Bronchial epithelial cell (primary cell): ENCODE results near the gene IFNA16. TPM values are rescaled to one million over a fixed set of nuclear protein-coding genes. Genes with fewer than 3 reads are reported as not detected.
"Not testable (repeated sequence)": the region's sequence is repeated elsewhere in the genome, so short reads cannot be mapped to it uniquely, and the experiment has no call there.

Source experiments
- DNase-seq: peaks from one replicate; pipeline ENCODE4 v3.0.0-alpha.2; 2010; ENCODE audit warnings: low read depth
- FAIRE-seq: peaks from 2 replicates; lab custom pipeline; 2011; peaks lifted over from hg19 to GRCh38; lab: Jason Lieb, UNC
- H3K27me3 ChIP-seq: 2 replicates; pipeline ENCODE4 v1.5.1; 2011; ENCODE audit warnings: low read length; ENCODE audit not compliant: control insufficient read depth, insufficient read depth
- H3K36me3 ChIP-seq: 2 replicates; pipeline ENCODE4 v1.5.1; 2011; ENCODE audit warnings: low read length; ENCODE audit not compliant: control insufficient read depth, insufficient read depth
- H3K4me3 ChIP-seq: 2 replicates; pipeline ENCODE4 v1.5.1; 2011; ENCODE audit warnings: mild to moderate bottlenecking, low read depth, low read length, control low read depth
- total RNA-seq: library from RNA; depleted of rRNA; stranded (reverse); fragments of >200 nt; gene quantifications from 2 replicates; pipeline ENCODE4 v1.2.1, GENCODE V29; 2014
- TF ChIP-seq, protein P1 (sequence below): IDR thresholded peaks from 2 replicates; pipeline ENCODE4 v1.5.1; 2011; ENCODE audit warnings: mild to moderate bottlenecking, moderate library complexity, low read length, control low read depth, inconsistent platforms; ENCODE audit not compliant: insufficient read depth, severe bottlenecking

IFNA16 gene
- total RNA-seq, 1 donor from 2014 or later = not detected

- not testable (repeated sequence) for FAIRE-seq
- TF ChIP-seq, protein P1, sequence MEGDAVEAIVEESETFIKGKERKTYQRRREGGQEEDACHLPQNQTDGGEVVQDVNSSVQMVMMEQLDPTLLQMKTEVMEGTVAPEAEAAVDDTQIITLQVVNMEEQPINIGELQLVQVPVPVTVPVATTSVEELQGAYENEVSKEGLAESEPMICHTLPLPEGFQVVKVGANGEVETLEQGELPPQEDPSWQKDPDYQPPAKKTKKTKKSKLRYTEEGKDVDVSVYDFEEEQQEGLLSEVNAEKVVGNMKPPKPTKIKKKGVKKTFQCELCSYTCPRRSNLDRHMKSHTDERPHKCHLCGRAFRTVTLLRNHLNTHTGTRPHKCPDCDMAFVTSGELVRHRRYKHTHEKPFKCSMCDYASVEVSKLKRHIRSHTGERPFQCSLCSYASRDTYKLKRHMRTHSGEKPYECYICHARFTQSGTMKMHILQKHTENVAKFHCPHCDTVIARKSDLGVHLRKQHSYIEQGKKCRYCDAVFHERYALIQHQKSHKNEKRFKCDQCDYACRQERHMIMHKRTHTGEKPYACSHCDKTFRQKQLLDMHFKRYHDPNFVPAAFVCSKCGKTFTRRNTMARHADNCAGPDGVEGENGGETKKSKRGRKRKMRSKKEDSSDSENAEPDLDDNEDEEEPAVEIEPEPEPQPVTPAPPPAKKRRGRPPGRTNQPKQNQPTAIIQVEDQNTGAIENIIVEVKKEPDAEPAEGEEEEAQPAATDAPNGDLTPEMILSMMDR = peak; percentile 47
- DNase-seq = peak; percentile 15
These were observed 22.0 kb downstream of the IFNA16 start for GRCh38 chr9:21194867-21195776.

DNA sequence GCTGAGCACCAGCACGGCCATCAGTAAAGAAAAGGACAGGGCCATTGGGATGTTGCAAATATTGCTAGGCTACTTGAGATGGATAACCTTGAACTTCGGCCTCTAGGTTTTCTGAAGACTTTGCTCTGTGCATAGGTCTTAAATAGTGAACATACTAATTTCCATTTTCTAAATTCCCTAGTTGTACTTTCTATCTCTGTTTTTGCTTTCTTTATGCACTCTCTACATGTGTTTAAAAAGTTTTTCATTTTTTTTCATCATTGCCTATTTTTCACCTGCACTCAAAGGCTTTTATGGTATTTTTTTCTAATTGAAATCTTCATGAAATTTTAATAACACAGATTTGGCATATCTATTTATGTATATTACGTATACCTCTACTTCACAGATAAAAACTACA lies 29.6 kb downstream of the IFNA16 start, which contains the start of gene IFNA4:
IFNA4 (minus strand) TSS at position 101 of the 400 bp plus-strand sequence; CDS start at position 45, 56 bp downstream.
- H3K4me3 ChIP-seq, FAIRE-seq, H3K36me3 ChIP-seq, H3K27me3 ChIP-seq, DNase-seq: not testable (repeated sequence)

More at GRCh38 chr9:21194867-21195776, 22.0 kb downstream of the IFNA16 start:
- not testable (repeated sequence) for H3K4me3 ChIP-seq, H3K27me3 ChIP-seq, H3K36me3 ChIP-seq

DNA sequence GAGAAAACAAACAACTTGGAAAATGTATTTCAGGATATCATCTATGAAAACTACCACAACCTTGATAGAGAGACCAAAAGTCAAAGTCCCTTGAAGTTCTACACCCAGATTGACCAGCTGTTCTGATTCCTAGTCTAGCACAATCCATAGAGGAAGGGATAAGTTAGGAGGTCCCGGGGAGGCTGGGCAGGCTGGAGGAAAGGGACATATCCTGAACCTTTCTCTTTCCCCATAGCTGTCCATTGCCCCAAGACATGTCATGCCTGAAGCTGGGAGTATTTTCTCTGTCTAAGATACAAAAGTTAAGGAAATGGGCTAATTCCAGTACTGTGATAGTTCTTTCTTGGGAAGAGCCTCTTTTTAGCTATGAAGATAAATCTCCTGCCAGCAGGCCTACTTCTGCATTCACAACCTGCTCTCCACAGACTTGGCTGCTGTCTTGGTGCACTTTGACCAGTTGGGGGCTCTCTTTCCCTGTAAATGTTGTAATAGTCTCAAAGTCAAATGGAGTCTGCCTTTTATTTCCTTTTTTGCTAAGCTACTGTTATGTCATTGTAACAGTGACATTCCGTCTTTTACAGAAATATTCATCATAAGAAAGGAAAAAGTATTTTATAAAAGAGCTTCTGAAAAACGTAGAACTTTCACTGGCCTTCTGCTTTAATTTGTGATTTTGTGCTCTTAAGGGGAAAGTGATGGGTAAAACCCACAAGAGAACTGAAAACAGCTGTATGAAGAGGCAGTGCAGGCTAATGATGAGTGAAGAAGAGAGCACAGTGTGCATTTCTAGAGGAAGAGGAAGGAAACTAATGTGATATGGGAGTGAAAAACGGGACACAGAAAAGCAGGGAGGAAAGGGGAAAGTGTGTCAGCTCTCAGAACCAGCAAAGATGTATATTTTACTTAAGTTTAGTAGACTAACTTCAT lies 34.0 kb downstream of the IFNA16 start:
- not testable (repeated sequence) for H3K36me3 ChIP-seq, H3K27me3 ChIP-seq, FAIRE-seq, H3K4me3 ChIP-seq
- TF ChIP-seq, protein P1 = peak; percentile 44
- peak; percentile 15 for DNase-seq

- H3K36me3 ChIP-seq = no peaks in the 10 kb centered on the region
- no peak overlapping the region for H3K4me3 ChIP-seq
- peak; percentile 32 for DNase-seq
- FAIRE-seq = no peak
- H3K27me3 ChIP-seq = peaks cover 6% of the 10 kb centered on the region
- TF ChIP-seq, protein P1 = no peak
These were observed 42.4 kb downstream of the IFNA16 start for GRCh38 chr9:21174671-21175070.

- Histone ChIP-seq H3K36me3 (no peaks in the 10 kb centered on the region), H3K4me3 (no peak overlapping the region), H3K27me3 (peaks cover 3% of the 10 kb centered on the region)
- TF ChIP-seq, protein P1 = no peak
- FAIRE-seq (no peak), DNase-seq (no peak)
These were observed 45.0 kb downstream of the IFNA16 start for GRCh38 chr9:21172156-21172555.
